NCI-H128 (cell line): Measurements from ENCODE around the gene AUTS2.

Source experiments
- DNase-seq: peaks from one replicate; lab custom pipeline; 2025; ENCODE audit not compliant: unreplicated experiment; lab: John Stamatoyannopoulos, UW

Gene AUTS2

GRCh38 chr7:70016044-70016770, 417.9 kb downstream of the AUTS2 start:
- no peak for DNase-seq

GRCh38 chr7:70017357-70017756, 419.1 kb downstream of the AUTS2 start:
- DNase-seq = no peak

DNA sequence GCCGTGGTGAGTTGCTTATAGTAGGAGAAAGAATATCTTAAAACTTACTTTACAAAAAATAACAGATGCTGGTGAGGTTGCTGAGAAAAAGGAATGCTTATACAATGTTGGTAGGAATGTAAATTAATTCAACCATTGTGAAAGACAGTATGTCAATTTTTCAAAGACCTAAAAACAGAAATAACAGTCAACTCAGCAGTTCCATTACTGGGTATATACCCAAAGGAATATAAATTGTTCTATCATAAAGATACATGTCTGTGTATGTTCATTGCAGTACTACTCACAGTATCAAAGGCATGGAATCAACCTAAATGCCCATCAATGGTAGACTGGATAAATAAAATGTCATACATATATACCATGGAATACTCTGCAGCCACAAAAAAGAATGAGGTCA, 420.4 kb downstream of the AUTS2 start:
- no peak for DNase-seq

DNA sequence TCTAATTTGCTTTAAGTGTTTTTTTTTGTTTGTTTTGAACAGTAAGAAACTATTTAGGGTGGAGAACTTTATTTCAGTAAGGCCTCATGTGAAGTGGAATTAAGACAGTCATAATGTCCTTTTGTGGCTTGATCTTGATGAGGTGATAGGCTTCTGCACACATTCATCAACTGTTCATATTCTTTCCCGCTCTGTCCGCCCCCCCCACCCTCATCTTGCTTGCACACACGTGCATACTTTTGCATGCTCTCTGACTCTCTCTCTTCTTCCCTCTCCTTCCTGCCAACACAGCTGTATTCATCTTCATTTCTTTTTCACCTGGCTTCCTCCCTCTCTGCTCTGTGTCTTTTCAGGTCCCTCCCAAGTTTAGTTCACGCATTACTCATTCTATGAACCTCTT, 429.6 kb downstream of the AUTS2 start:
- DNase-seq = no peak

- DNase-seq = no peak
Measured at GRCh38 chr7:70028620-70029019, 430.3 kb downstream of the AUTS2 start.

DNA sequence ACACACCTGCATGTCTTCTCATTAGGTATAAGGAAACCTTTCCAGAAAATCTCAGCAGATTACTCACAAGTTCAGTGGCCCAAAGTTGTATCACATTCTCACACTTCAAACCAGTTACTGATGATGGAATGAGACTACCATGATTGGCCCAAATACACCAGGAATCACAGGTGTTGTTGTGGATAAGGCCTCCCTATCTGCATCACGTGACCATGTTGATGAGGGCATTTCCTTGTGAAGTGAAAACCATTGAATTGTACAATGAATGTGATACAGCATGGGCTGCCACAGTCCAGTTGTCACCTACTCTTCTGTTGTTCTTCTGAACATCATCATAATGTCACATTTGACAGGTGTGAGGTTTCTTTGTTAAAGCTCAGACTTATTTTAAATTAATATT, 431.7 kb downstream of the AUTS2 start:
- no peak for DNase-seq

DNA sequence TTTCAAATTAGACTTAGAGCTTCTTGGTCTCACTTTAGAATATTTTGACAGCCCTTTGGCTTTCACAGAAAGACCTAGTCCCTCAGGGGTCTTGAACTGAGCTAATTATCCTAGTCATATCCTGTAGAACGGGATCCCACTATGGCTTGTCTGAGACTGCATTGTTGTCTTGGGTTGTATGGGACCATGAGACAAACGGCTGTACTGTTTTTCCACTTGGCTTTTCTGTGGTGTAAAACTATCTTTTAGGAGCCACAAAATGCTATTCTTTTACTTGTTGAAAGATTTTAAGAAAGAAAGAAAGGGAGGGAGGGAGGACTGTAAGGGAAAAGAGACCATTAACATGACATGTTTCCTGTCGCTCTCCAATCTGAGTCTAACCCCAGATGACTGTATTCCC, 432.5 kb downstream of the AUTS2 start:
- no peak for DNase-seq

DNA sequence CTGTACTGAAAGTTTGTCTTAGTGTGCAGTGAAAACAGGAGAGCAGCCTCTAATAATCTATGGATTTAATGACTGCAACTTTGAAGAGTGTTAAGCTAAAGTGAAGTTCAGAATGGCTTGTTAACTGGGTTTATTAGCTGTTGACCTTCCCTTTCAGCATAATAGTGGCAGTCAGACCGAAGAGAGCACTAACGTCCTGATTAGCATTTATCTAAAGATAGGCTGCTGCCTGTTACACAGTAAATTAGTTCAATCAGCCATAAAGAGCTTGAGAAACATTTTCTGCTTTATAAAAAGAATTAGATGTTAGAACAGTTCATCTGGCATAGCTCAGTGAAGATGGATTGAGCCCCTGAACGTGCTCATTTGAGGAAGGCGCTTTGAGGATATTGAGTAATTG, 433.0 kb downstream of the AUTS2 start:
- no peak for DNase-seq

DNA sequence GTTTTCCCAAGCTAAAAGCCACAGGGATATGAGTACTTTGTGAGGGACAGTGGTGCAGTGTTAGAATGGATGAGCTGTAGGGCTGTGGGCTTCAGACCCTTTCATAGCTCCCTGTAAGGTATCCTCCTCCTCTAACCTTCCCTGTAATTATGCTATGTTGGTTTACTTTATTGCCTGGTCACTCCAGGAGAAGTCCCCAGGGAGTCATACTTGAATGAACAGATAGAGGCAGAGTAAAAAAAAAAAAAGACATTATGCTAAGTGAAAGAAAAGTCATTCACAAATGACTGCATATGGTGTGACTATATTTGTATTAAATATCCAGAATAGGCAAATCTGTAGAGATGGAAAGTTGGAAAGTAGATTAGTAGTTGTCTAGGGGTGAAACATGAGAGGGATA, 434.4 kb downstream of the AUTS2 start:
- no peak for DNase-seq

- no peak for DNase-seq
Measured at GRCh38 chr7:70033226-70033625, 435.0 kb downstream of the AUTS2 start.

GRCh38 chr7:70034999-70035398, 436.7 kb downstream of the AUTS2 start:
- no peak for DNase-seq

- DNase-seq = no peak
Measured at GRCh38 chr7:70035519-70035918, 437.2 kb downstream of the AUTS2 start.

DNA sequence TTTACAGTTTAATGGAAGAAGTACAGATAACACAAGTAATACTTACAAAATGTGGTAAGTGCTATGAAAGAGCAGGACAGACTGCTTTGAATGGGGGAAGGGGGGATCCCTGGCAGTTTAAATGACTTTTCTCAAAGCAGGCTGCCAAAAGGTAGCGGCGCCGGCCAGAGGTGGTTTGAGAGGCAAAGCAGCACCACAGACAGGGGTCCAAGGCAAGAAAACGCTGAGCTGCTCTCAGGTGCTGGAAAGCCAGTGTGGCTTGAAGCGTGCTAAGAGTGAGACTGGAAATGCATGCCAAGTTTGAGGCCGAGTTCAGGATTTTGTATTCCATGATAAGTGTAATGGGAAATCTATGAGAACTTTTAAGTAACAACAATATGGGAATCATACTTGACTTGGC, 437.7 kb downstream of the AUTS2 start:
- DNase-seq = no peak

DNA sequence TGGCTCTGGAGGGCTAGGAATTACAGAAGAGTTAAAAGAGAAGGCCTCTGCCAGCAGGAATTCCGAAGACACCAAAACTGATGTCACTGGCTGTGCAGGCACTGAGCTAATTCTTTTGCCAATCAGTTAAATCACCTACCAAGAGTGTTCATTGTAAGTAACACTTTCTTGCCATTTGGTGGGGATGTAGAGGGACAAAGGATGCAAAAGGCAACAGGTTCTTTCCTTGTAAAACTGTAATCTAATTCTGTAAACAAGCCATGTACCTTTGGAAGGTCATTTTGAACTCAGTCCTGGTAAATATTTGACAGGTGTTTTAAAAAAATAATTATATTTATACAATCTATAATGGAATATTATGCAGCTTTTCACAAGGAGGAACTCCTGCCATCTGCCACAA, 438.4 kb downstream of the AUTS2 start:
- no peak for DNase-seq

GRCh38 chr7:70037171-70037933, 439.1 kb downstream of the AUTS2 start:
- DNase-seq = no peak

- DNase-seq = no peak
Measured at GRCh38 chr7:70040051-70040450, 441.8 kb downstream of the AUTS2 start.

DNA sequence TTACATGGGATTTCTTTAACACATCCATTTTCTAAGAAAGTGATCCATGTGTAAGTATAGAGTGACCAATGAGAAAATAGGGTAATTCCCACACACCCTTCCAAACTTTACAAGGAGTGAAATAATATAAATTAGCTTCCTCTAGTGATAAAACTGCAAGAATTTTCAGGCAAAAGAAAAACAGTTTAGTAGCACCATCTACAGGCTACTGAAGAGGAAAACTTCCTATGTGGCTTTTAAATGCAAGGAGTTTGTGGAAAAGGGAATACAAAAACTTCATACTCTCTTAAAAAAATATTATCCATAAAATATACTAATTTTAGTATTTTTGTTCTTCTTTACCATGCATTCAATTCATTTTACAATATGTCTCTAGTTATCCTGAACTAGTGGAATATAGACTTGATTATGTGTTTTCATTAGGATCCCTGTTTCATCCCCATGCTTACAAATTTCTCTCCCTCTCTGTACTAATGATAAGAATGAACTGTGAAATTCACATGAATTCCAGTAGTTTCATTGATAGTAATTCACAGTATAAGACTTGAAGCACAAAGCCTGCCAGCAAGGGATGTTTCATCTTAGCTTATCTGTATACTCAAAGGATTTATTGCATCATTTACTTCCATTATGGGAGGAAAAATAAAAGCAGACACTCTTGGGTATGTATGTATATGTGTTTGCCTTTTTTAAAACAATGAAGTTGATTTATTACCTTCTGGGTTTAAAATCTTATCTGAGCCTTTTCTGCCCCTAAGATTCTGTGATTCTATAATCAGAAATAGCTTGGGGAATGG, 442.9 kb downstream of the AUTS2 start:
- no peak for DNase-seq

DNA sequence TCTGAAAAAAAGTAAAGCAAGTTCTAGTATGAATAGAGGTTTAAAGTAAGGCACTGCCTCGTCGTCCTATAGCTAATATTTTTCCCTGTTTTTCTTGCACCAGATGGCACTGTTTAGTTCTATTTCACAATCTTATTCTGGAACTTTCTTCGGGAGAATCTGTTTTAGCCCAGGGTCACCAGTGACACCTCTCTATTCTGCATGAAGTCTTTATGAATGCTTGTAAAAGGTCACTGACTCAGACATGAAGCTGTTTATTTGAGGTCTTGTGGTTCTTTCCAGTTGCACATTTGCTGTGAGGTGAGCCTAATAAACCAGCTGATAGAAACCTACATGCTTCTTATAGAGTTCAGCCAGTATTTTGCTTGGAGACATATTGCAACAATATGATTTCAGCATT, 444.3 kb downstream of the AUTS2 start:
- DNase-seq = no peak

- no peak for DNase-seq
Measured at GRCh38 chr7:70043015-70043538, 444.8 kb downstream of the AUTS2 start.

DNA sequence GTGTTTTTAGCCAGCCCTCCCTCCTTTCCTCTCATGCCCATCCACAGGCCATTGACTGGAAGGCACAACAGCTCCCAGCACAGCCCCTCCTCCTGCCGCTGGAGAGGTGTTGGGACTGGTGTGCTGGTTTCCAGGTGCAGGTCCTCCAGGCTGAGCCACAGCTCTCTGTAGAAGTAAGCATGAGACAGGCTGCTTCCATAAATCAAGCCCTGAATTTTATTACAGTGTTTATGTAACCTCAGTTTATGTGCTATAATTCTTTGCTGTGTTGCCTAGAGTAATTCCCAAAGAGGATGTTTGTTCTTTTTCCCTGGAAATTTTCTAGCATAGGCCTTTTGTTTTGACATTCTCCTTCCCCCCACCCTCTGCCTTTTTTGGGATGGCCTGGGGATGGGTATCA, 445.8 kb downstream of the AUTS2 start:
- DNase-seq = no peak

DNA sequence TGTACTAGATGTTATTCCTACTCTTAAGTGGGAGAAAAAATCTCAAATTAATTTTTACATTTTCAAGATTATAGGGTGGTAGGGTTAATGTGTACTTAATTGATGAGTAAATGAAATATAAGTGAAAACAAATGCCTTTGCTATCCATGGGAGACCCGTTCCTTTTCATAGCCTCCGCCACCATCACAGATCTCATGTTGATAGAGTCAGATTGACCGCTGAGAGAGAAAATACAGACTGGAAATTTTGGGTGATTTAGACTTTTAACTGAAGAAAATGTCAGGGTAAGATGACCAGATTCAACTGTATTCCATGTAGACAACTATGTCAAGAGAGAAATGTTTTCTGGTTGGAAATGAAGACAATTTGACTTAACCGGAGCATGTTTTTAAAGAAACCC, 446.2 kb downstream of the AUTS2 start:
- DNase-seq = no peak

- DNase-seq = no peak
Measured at GRCh38 chr7:70044981-70045380, 446.7 kb downstream of the AUTS2 start.
